ENCODE results near the gene PPP1R12A. TPM values are rescaled to one million over a fixed set of nuclear protein-coding genes. Genes with fewer than 3 reads are reported as not detected.

The PPP1R12A gene
- total RNA-seq, 1 experiment from 2014 or later: 52.0 TPM

GRCh38 chr12:79737875-79738718, 196.8 kb downstream of the PPP1R12A start:
- ChIA-PET RAD21 (ENCODE audit: low non-redundant PET in 1 of 2, low total read pairs in 2 of 2, uncharacterized antibody in 2 of 2, unreplicated experiment in 2 of 2) (no interaction called here), POLR2A (interaction anchor here (0.7 kb wide), 1 partner anchor 191 kb away, joined by 3 read pairs; no protein-coding TSS in a partner anchor), CTCF (interaction anchor here (0.7 to 1.4 kb wide), 7 partner anchors 13 to 185 kb away, joined by 3 read pairs; partner anchors contain the start of gene PAWR)
- Histone ChIP-seq H3K27ac (ENCODE audit: low read depth, low read length) (no peak overlapping the region), H3K9ac (ENCODE audit: low read length) (no peak overlapping the region), H3K4me1 (ENCODE audit: control insufficient read depth in 1 of 2, insufficient read depth in 2 of 2, low read length in 2 of 2) (no peaks in the 10 kb centered on the region), H3K9me2 (ENCODE audit: insufficient read depth) (no peaks in the 10 kb centered on the region), H3K79me2 (ENCODE audit: insufficient read depth, low read length) (no peaks in the 10 kb centered on the region), H3K27me3 (ENCODE audit: insufficient read depth, low read length) (no peaks in the 10 kb centered on the region), H2AFZ (ENCODE audit: low read depth, low read length, poor library complexity, severe bottlenecking) (peak overlapping the region; percentile 85), H4K20me1 (ENCODE audit: insufficient read depth) (no peaks in the 10 kb centered on the region), H3K9me3 (ENCODE audit: control insufficient read depth in 1 of 2, insufficient read depth in 1 of 2, low read depth in 1 of 2, low read length in 2 of 2) (no peaks in the 10 kb centered on the region), H3K4me2 (ENCODE audit: low read length) (no peak overlapping the region), H3K4me3 (replicated peaks in 1 of 2; ENCODE audit: low read depth in 1 of 2, low read length in 2 of 2) (no peak overlapping the region), H3K36me3 (ENCODE audit: control insufficient read depth in 1 of 2, insufficient read depth in 2 of 2, low read length in 2 of 2) (no peaks in the 10 kb centered on the region)
- BruUV-seq (replicated peaks): no TSS peak
- ATAC-seq (peak; percentile 87), DNase-seq (ENCODE audit: low read depth, low spot score) (peak; percentile 54)
- intact Hi-C loops (cut with micrococcal nuclease): loop anchor here (2.0 to 5.0 kb wide), 4 partner anchors 183 to 331 kb away; no protein-coding TSS in a partner anchor
- no peak for TF ChIP-seq FOSL1 (IDR thresholded peaks at IDR 0.05; ENCODE audit: low read depth)
- TF ChIP-seq YY1 (IDR thresholded peaks at IDR 0.05; ENCODE audit: extremely low read depth, insufficient replicate concordance, low read depth, low read length): no peak
- TF ChIP-seq EGR1 (IDR thresholded peaks at IDR 0.05; ENCODE audit: low read depth): no peak
- no peak for TF ChIP-seq ZBTB33 (IDR thresholded peaks at IDR 0.05; ENCODE audit: extremely low read depth, insufficient replicate concordance, low read length)
- no peak for TF ChIP-seq REST (IDR thresholded peaks at IDR 0.05; ENCODE audit: low read depth)
- TF ChIP-seq MAX (IDR thresholded peaks at IDR 0.05): no peak
- TF ChIP-seq EZH2phosphoT487 (IDR thresholded peaks at IDR 0.05; ENCODE audit: borderline replicate concordance): no peak
- no peak for TF ChIP-seq TCF7L2 (IDR thresholded peaks at IDR 0.05; ENCODE audit: borderline replicate concordance, extremely low read depth, insufficient read depth, insufficient read length)
- TF ChIP-seq EZH2 (IDR thresholded peaks at IDR 0.05): no peak
- TF ChIP-seq RAD21 (IDR thresholded peaks at IDR 0.05; ENCODE audit: low read depth): peak; percentile 81
- no peak for TF ChIP-seq POLR2A (IDR thresholded peaks at IDR 0.05; ENCODE audit: borderline replicate concordance, extremely low read depth, insufficient read depth, insufficient read length)
- TF ChIP-seq ELF1 (IDR thresholded peaks at IDR 0.05; ENCODE audit: borderline replicate concordance, low read depth): no peak
- no peak for TF ChIP-seq SIN3A (IDR thresholded peaks at IDR 0.05; ENCODE audit: low read depth)
- peak; percentile 61 to 80 (median 65); a peak in 5 of 6 replicates for TF ChIP-seq CTCF (IDR thresholded peaks at IDR 0.05 in 2 of 3, conservative IDR thresholded peaks at IDR 0.05 in 1 of 3; ENCODE audit: borderline replicate concordance in 1 of 3, insufficient read depth in 1 of 3, low read depth in 2 of 3, low read length in 2 of 3)
